Mononuclear cell (primary cell): ENCODE results near the gene DNAH8. TPM values are rescaled to one million over a fixed set of nuclear protein-coding genes. Genes with fewer than 3 reads are reported as not detected.
"Not testable (repeated sequence)": the region's sequence is repeated elsewhere in the genome, so short reads cannot be mapped to it uniquely, and the experiment has no call there.

Experiments
- H3K27me3 ChIP-seq: 2 replicates; pipeline ENCODE4 v1.6.0; 2011; ENCODE audit warnings: low read length, control low read depth; ENCODE audit not compliant: insufficient read depth
- H3K4me1 ChIP-seq: 2 replicates; pipeline ENCODE4 v1.5.1; 2011; ENCODE audit warnings: mild to moderate bottlenecking, low read length, control low read depth; ENCODE audit not compliant: insufficient read depth
- H3K4me3 ChIP-seq: 2 replicates; pipeline ENCODE4 v1.5.1; 2011; ENCODE audit warnings: mild to moderate bottlenecking, low read length, moderate library complexity
- H3K9me3 ChIP-seq: 2 replicates; pipeline ENCODE4 v1.5.1; 2011; ENCODE audit warnings: low read depth, mild to moderate bottlenecking, control low read depth, low read length
- total RNA-seq: library from RNA; depleted of rRNA; stranded (reverse); fragments of >200 nt; gene quantifications from one replicate; pipeline ENCODE4 v1.2.3, GENCODE V29; 2012

The DNAH8 gene
- total RNA-seq, 1 donor = 0.10 TPM

- Histone ChIP-seq H3K4me1 (peaks cover 5% of the 10 kb centered on the region), H3K27me3 (no peaks in the 10 kb centered on the region), H3K4me3 (no peak overlapping the region), H3K9me3 (no peaks in the 10 kb centered on the region)
Measured at GRCh38 chr6:38687549-38687948, 27.6 kb upstream of the DNAH8 start.

GRCh38 chr6:38688579-38689087 lies 26.5 kb upstream of the DNAH8 start:
- no peak overlapping the region for H3K4me3 ChIP-seq
- no peaks in the 10 kb centered on the region for H3K27me3 ChIP-seq
- H3K9me3 ChIP-seq = no peaks in the 10 kb centered on the region
- H3K4me1 ChIP-seq = peaks cover 5% of the 10 kb centered on the region

GRCh38 chr6:38695227-38695900 lies 19.7 kb upstream of the DNAH8 start:
- Histone ChIP-seq H3K9me3 (no peaks in the 10 kb centered on the region), H3K4me1 (no peaks in the 10 kb centered on the region), H3K27me3 (no peaks in the 10 kb centered on the region), H3K4me3 (no peak overlapping the region)

DNA sequence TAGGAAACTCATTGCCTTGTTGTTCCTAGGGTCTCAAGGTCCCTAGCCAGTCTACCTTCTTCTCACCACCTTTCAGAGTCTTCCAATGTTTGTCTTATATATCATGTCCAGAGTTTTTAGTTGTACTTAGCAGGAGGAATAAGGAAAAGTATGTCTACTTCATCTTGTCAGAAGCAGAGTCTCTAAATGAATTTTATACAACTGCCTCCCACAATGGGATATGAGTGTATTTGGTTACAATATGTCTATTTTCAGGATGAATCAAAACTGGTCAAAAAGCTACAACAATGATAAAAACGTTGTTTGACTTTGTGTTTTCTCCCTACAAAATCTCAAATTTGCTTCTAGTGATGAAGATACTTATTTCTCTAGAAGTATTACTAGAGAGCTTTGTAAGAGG lies 19.2 kb upstream of the DNAH8 start:
- Histone ChIP-seq H3K4me1 (no peaks in the 10 kb centered on the region), H3K9me3 (no peaks in the 10 kb centered on the region), H3K27me3 (no peaks in the 10 kb centered on the region), H3K4me3 (no peak overlapping the region)

DNA sequence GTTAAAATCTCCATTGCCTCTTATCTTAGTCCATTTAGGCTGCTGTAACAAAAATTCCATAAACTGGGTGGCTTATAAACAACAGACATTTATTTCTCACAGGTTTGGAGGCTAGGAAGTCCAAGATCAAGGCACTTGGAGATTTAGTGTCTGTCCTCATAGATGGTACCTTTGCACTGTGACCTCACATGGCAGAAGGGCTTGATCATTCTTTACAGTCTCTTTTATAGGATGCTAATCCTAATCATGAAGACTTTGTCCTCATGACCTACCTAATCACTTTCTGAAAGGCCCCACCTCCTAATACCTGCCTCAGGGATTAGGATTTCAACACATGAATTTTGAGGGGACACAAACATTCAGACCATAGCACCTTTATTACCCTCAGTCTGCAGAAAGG lies 18.8 kb upstream of the DNAH8 start:
- Histone ChIP-seq H3K4me1 (no peaks in the 10 kb centered on the region), H3K27me3 (no peaks in the 10 kb centered on the region), H3K9me3 (no peaks in the 10 kb centered on the region), H3K4me3 (no peak overlapping the region)

DNA sequence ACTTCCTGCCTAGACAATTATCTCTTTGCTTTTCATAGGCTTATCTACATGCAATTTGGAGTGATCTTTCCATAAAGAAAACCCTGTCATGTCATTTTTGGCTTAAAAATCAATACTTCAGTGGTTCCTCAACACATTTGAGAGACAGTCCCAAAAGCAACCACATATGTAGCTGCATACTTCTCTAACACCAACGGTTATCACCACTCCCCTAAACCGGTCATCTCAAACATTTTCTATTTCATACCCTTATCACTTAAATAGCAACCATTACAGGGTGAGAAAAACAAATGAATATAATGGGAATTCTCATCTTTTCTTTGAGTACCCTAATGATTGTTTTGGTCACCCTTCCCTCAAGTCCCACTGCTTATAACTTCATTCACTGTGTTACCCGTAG lies 17.3 kb upstream of the DNAH8 start:
- H3K4me3 ChIP-seq = no peak overlapping the region
- H3K9me3 ChIP-seq = no peaks in the 10 kb centered on the region
- no peaks in the 10 kb centered on the region for H3K27me3 ChIP-seq
- peaks cover 9% of the 10 kb centered on the region for H3K4me1 ChIP-seq

GRCh38 chr6:38699702-38700101 lies 15.4 kb upstream of the DNAH8 start:
- peaks cover 13% of the 10 kb centered on the region for H3K4me1 ChIP-seq
- H3K27me3 ChIP-seq, H3K4me3 ChIP-seq, H3K9me3 ChIP-seq: not testable (repeated sequence)

DNA sequence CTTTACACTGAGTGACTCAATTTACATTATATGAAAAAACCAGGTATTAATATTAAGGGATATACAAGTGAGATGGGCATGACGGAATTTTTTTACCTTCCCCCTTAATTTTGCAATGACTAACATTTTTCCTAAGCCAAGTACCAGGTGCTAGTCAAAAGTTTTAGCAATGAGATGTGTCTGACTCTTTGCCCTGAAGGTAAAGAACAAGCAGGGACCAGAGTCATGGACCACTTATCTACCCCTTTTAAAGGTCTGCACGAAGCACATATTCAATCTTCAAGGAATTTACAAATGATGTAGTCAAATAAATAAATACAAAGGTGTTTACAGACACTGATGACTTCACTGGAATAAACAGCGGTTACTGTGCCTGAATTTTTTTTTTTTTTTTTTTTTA lies 13.6 kb upstream of the DNAH8 start:
- no peak overlapping the region for H3K4me3 ChIP-seq
- H3K27me3 ChIP-seq = peaks cover 3% of the 10 kb centered on the region
- H3K9me3 ChIP-seq = no peaks in the 10 kb centered on the region
- peaks cover 13% of the 10 kb centered on the region for H3K4me1 ChIP-seq

- Histone ChIP-seq H3K27me3 (peaks cover 6% of the 10 kb centered on the region), H3K9me3 (no peaks in the 10 kb centered on the region), H3K4me3 (peak within 1 kb of the TSS; percentile 77), H3K4me1 (peaks cover 13% of the 10 kb centered on the region)
Measured at GRCh38 chr6:38702558-38703397, 12.3 kb upstream of the DNAH8 start, which contains the start of gene GLO1. GLO1 (minus strand) TSS chr6:38703145; CDS start chr6:38703054, 91 bp downstream.

DNA sequence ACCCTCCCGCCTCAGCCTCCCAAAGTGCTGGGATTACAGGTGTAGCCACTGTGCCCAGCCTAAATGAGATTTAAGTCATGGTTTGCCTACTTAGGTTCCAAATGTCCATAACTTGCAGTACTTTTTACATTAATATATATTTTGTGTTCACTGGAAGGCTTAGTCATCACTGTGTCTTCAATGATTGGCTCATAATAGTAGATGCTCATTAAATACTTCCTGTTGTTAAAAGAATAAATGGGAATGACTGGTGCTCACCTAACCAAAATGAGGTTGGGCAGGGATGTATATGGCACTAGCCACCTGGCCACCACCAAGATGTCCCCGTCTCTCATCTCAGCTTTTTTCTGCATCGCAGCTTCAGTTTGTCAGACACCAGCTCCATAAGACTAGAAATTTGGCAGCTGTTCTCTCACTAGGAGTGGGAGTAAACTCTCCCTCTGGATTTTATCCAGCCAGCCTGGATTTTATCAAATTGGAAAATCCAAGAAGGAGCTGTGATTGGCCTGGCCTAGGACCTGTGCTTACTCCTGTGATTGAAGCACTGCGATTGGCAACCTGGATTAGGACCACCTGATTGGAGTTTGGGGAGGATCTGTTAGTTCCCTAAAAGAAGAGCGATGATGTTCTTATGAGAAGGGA lies 11.0 kb upstream of the DNAH8 start:
- Histone ChIP-seq H3K4me3 (no peak overlapping the region), H3K27me3 (peaks cover 6% of the 10 kb centered on the region), H3K9me3 (no peaks in the 10 kb centered on the region), H3K4me1 (peaks cover 13% of the 10 kb centered on the region)

DNA sequence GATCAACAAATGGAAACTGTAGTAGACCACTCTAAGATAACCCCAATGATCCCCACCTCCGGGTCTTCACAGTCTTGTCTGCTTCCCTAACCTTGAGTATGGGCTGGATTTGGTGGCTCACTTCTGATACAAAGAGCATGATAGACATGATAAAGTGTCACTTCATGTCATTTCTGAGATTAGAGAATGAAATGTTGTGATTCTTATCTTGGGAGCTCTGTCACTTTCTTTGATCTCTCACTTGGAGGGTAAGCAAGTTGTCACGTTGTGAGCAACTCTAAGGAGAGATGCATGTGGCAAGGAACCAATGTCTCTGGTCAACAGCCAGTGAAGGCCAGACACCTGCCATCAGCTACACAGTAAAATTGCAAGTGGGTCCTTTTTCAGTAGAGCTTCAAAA lies 9.2 kb upstream of the DNAH8 start:
- Histone ChIP-seq H3K4me3 (no peak overlapping the region), H3K9me3 (no peaks in the 10 kb centered on the region), H3K4me1 (peaks cover 13% of the 10 kb centered on the region), H3K27me3 (peaks cover 6% of the 10 kb centered on the region)

DNA sequence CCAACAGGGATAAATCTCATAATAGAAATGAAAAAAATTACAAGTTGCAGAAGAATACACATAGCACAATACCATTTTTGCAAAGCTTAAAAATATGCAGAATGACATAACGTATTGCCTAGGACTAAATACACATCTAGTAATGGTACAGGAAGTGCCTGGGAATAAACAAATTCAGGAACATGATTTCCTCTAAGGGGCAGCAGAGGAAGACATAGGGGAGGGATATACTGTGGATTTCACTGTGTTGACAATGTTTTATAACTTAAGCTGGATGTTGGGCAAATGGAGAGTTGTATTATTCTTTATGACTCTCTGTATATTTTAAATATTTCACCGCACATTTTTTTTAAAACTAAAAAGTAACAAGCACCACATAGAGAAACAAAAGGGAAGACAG lies 6.6 kb upstream of the DNAH8 start:
- H3K4me1 ChIP-seq = peaks cover under 1% of the 10 kb centered on the region
- no peak overlapping the region for H3K4me3 ChIP-seq
- no peaks in the 10 kb centered on the region for H3K9me3 ChIP-seq

GRCh38 chr6:38713812-38714211 lies 1.3 kb upstream of the DNAH8 start:
- H3K9me3 ChIP-seq = no peaks in the 10 kb centered on the region
- peaks cover 20% of the 10 kb centered on the region for H3K4me1 ChIP-seq
- H3K27me3 ChIP-seq = peaks cover 40% of the 10 kb centered on the region
- no peak overlapping the region for H3K4me3 ChIP-seq

More for the DNA sequence above, 6.6 kb upstream of the DNAH8 start:
- peaks cover 6% of the 10 kb centered on the region for H3K27me3 ChIP-seq

DNA sequence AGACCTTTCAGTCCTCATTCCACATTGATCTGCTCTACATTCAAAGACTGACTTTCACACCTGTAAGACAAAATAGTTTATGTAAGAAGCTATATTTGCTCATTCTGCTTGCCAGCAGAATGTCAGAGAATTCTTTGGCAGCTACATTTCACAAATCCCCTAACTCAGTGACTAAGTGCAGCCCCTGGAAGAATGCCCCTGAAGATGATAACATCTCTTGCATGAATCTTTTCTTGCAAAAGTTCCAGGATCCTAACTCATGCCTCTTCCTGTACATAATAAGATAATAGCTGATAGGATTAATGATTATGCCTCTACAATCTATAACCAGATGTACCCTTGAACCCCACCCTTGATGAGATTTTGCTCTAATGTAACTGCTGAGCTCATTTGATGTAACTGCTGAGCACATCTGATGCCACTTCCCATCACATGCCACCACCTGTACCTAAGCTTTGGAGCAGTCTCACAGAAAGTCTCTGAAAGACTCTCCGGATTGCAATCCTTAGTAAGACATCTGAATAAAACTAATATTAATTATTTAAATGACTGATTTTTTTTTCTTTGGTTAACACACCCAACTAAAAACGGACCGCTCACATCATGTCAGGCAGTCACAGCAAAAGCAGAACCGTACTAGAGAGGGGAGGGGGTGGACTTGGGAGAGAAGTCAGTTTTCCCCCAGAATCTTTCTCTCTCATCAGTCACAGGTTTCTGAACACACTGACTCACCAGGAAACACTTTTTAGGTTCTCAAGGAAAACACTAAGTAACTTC lies 684 bp upstream of the DNAH8 start:
- H3K27me3 ChIP-seq = peaks cover 47% of the 10 kb centered on the region
- H3K9me3 ChIP-seq = no peaks in the 10 kb centered on the region
- H3K4me3 ChIP-seq = peak overlapping the region; percentile 16
- peaks cover 20% of the 10 kb centered on the region for H3K4me1 ChIP-seq
